NCI-H1930 (cell line): ENCODE results near the gene BLNK.

Experiments used
- DNase-seq, 2 experiments: peaks; one replicate each; lab custom pipeline; 2025; lab: John Stamatoyannopoulos, UW

The BLNK gene

GRCh38 chr10:96288151-96288621, 16.8 kb upstream of the BLNK start:
- DNase-seq, result no peak

GRCh38 chr10:96287392-96288105, 16.2 kb upstream of the BLNK start:
- DNase-seq, result no peak

- DNase-seq, result no peak
Observed at GRCh38 chr10:96285331-96285752, 14.0 kb upstream of the BLNK start.

GRCh38 chr10:96283756-96284155, 12.4 kb upstream of the BLNK start:
- no peak for DNase-seq

DNA sequence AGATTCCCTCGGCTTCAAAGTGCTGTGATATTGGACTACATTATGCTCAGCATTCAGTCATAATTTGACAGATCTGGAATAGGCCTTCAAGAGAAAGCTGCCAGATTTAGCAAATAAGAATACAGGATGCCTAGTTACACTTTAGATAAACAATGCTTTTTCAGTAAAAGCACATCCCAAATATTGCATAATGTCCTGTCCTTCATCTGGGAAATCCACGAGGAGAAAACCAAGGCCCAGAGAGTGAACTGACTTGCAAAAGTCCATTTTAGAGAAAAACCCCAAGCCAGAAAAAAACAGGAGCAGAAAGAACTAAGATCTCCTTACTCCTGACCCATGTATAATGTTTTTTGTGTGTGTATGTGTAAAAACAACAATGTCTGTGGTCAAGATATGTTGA, 12.0 kb upstream of the BLNK start:
- DNase-seq, result no peak

GRCh38 chr10:96281444-96282029, 10.2 kb upstream of the BLNK start:
- no peak for DNase-seq

DNA sequence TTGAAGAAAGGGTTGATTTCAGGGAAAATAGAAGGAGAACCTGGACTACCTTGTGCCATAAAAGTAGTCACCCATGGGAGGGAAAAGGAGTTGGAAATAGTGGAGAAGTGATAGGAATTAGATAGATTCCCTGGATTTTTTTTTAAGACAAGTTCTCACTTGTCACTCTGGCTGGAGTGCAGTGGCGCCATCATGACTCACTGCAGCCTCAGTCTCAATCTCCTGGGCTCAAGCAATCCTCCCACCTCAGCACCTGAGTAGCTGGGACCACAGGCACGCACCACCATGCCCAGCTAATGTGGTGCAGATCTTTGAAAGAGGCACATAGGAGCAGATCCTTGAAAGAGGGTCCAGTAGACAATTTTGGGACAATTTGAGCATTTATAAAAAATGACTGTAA, 9.5 kb upstream of the BLNK start:
- DNase-seq, result no peak

DNA sequence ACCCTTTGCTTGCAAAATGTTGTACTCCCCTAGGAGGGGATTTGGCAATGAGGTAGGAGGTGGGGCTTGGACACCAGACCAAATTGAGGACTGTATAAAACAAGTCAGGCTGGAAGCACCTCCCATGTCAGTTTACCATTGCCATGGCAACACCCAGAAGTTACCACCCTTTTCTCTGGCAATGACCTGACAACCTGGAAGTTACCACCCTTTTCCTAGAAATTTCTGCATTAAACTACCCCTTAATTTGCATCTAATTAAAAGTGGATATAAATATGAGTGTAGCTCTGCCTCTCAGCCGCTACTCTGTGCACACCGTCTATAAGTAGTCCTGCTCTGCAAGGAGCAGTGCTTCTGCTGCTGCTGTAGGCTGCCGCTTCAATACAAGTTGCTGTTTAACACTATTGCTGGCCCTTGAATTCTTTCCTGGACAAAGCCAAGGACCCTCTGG, 7.8 kb upstream of the BLNK start:
- DNase-seq, result no peak

DNA sequence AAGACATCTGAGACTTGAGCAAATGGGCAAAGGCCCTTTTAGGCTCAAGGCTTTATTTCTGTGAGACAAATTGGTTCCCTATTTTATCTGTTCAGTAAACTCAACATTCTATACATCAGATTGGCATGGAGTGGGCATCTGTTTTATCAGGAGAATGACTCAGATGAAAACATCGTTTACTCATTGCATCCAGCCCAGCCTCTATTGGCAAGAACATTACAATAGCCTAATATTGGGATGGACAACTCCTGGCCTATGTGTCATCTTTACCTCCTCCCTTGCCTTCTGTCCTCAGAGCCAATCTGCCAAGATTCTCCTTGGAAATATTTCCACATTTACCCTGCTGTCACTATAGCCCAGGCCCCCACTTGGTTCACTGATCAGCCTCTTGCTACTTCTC, 5.5 kb upstream of the BLNK start:
- DNase-seq, result no peak

DNA sequence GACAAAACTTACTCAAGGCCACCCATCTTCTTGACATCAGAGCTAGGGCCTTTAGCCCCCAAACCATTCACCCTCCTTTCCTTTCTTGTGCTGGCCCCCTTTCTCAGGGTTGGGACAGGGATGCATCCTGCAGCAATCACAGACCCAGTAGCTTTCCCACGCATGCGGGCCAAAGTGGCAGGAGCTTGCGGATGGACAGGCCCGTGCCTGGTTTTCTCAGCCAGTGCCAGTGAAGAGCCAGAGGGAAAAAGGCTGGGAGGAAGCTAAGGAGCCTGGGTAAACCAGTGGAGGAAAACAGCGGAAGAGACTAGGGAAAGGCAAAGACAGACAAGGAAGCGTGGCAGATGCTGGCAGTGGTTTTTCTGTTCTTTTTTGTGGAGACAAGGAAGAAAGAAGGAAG, 5.1 kb upstream of the BLNK start:
- no peak for DNase-seq

DNA sequence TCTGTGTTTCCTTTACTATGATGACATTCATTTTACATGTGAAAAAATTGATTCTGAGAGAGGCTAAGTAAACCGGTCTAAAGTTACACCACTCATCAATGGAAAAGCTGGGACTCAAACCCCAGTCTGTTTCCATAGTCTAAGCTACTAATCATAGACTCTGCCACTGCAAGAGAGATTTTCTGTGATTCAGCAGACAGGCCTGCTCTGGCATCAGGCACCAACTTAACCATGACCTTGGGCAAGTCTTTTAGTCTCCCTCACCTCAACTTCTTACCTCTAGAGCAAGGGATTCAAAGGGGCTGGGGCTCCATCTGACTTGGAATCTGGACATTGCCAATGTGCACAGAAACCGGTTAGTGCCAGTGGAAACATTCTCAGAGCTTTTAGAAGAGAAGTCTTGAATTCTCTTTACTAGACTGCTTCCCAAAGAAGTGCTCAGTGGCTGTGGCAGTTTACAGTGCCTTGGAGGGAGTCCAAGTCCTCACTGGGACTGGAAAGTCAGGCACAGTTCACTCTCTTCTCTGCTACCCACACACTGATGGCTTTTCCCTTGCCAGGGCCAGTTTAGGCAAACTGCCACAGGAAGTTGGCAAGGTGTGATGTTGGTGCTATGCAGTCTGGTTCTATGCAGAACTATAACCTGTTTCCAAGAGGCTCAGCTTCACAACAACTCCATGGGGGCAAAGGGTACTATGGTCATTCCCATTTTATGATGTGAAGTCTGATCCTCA, 4.5 kb upstream of the BLNK start:
- DNase-seq, result no peak

- no peak for DNase-seq
Observed at GRCh38 chr10:96272316-96273280, 1.2 kb upstream of the BLNK start.

- no peak for DNase-seq
Observed at GRCh38 chr10:96270571-96270970, 798 bp downstream of the BLNK start.

DNA sequence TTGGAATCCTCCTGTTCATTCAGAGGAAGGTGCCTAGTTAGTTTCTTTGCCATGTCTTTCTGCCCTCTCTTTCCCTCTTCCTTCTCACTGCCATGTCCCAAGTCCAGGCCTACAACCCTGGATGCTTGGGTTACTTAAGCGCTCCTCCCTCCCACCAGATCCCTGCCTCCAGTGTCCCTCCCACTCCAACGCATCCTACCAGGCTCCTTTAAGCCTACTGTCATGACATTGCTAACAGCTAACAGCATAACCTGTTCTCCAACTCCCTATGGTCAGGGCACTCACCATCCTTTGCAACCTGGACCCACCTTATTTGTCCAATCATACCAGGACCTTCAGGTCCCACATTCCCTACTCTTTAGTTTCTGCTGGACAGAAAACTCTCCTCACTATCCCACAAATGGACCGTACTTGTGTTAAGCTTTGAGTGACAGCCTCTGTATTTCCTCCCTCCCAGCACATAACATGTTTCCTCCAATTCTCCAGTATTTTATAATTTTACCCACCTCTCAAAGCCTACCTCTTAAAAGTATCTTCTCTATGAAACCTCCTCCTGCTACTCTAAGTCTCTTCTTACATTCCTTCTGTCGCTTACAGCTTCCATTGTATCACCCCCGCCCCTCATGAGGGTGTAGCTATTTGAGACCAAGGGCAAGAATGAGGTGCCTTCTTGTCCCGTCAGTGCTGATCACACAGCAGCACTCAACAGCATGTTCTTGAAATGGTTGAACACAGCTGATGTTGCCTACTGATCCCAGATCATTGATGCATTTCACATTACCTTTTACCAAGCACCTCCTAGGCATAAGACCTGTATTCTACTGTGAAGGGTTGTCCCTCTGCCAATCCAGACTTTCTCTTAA, 1.7 kb downstream of the BLNK start:
- no peak for DNase-seq

DNA sequence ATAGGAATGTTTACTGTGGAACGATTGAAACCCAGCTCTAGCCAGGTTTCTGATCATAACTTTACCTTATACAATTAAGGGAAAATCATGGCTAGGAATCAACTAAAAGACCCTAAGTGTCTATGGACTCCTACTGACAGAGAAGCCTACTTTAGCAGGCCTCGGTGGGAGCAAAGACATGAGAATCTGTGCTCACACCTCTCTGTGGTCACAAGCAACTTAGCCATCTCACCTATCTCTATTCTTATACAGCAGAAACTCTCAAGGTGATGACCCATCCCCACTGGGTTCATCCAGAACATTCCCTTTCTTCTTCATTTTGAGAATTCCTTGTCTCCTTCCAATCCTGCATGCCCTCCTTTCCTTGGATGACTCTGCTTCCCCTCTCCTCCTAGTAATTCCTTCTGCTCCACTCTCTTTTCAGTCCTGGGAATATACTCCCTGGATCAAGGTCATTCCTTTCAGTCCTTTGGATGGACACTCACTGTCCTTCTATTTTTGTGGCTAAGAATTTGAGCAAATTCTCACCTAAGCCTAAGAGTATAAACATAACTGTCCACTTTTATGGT, 2.9 kb downstream of the BLNK start:
- DNase-seq, result no peak

GRCh38 chr10:96267234-96267705, 4.1 kb downstream of the BLNK start:
- no peak for DNase-seq

GRCh38 chr10:96266118-96266770, 5.1 kb downstream of the BLNK start:
- no peak for DNase-seq

- no peak for DNase-seq
Observed at GRCh38 chr10:96264938-96265337, 6.4 kb downstream of the BLNK start.

- no peak for DNase-seq
Observed at GRCh38 chr10:96263669-96264068, 7.7 kb downstream of the BLNK start.

GRCh38 chr10:96263176-96263575, 8.2 kb downstream of the BLNK start:
- no peak for DNase-seq
